Measurements from ENCODE around the gene ENOX2.

Gene ENOX2

DNA sequence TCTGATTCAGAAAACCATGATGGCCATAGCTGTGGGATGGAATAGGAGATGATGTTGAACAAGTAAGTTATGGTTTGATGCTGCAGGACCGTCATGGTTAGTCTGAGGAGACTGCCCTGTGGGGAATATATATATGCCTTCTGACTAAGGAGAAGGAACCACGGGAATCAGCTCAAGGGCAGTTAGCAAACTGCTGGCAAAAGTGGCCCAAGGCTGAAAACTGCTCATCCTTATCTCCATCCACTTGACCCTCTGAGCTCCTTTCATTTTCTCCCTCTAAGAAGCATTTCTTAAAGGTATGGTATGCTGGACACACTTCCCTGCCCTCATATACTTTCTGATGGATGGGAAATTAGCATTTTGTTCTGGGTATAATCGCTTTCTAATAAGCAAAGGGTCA lies 161.9 kb downstream of the ENOX2 start:
- H3K27ac ChIP-seq, result no peak overlapping the region
- DNase-seq (ENCODE audit: low spot score), result no peak

DNA sequence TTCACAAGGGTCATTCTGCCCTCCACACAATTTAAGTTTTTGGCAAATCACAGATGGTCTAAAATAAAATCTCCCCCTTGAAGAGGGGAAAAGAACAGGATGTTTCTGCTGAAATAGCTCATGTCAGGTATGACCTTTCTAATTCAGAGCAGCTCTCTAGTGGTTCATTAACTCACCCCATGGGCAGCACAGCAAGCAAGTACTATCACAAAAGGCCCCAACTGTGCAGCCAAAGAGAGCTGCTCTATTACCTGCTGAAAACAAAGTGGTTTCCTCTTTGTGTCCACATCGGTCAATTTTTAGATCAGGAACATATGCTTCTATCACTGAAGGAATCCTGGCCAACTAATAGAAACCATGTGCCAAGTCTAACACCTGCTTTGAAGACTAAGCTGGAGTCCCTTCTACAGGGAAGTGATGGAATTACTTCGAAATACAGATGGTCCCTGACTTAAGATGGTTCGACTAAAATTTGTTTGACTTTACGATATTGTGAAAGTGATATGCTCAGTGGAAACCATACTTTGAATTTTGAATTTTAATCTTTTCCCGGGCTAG lies 164.3 kb downstream of the ENOX2 start:
- no peak overlapping the region for H3K27ac ChIP-seq
- DNase-seq (ENCODE audit: low spot score), result no peak
- no peak overlapping the region for H3K4me3 ChIP-seq
- TF ChIP-seq, protein P1, sequence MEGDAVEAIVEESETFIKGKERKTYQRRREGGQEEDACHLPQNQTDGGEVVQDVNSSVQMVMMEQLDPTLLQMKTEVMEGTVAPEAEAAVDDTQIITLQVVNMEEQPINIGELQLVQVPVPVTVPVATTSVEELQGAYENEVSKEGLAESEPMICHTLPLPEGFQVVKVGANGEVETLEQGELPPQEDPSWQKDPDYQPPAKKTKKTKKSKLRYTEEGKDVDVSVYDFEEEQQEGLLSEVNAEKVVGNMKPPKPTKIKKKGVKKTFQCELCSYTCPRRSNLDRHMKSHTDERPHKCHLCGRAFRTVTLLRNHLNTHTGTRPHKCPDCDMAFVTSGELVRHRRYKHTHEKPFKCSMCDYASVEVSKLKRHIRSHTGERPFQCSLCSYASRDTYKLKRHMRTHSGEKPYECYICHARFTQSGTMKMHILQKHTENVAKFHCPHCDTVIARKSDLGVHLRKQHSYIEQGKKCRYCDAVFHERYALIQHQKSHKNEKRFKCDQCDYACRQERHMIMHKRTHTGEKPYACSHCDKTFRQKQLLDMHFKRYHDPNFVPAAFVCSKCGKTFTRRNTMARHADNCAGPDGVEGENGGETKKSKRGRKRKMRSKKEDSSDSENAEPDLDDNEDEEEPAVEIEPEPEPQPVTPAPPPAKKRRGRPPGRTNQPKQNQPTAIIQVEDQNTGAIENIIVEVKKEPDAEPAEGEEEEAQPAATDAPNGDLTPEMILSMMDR (IDR thresholded peaks at IDR 0.05), result no peak

More for the DNA sequence above, 161.9 kb downstream of the ENOX2 start:
- H3K4me3 ChIP-seq, result no peak overlapping the region
- TF ChIP-seq, protein P1 (IDR thresholded peaks at IDR 0.05), result no peak

DNA sequence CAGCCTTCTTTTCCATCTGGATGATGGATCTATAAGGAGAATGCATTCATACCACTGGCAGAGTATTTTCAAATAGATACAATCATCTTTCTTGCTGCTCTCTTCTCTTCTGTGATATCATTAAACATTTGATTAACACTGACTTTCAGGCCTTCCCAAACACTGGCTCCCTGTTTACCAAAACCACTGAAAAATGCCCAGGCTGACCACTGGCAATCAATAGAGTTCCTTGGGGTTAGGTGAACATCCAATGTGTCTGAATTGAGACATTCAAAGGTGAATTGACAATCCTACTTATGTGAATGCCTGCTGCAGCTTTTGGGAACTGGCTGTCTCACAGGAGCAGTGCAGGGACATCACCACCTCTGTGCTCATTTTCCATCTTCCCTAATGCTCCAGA lies 168.3 kb downstream of the ENOX2 start:
- Histone ChIP-seq H3K4me3 (no peak overlapping the region), H3K27ac (no peak overlapping the region)
- TF ChIP-seq, protein P1 (IDR thresholded peaks at IDR 0.05), result no peak
- no peak for DNase-seq (ENCODE audit: low spot score)

DNA sequence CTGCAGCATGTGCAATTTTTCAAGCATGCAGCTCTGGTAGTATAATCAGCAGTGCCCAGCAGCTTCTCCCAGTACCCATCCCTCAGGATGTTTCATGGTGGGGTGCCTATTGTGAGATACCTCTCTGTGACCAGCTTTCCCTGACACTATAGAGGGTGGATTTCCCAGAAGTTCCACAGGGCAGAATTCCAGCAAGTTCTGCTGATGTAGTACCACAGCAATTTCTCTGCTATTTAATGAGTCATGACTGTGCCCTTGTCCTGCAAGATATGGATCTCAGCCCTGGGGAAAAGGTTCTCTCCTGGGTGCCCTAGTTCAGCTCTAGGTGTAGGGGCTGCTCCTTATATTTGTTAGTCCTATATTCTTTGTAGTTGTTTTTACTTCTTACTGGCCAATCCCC lies 174.8 kb downstream of the ENOX2 start:
- no peak overlapping the region for H3K27ac ChIP-seq
- no peak for DNase-seq (ENCODE audit: low spot score)
- TF ChIP-seq, protein P1 (IDR thresholded peaks at IDR 0.05), result no peak
- H3K4me3 ChIP-seq, result no peak overlapping the region

DNA sequence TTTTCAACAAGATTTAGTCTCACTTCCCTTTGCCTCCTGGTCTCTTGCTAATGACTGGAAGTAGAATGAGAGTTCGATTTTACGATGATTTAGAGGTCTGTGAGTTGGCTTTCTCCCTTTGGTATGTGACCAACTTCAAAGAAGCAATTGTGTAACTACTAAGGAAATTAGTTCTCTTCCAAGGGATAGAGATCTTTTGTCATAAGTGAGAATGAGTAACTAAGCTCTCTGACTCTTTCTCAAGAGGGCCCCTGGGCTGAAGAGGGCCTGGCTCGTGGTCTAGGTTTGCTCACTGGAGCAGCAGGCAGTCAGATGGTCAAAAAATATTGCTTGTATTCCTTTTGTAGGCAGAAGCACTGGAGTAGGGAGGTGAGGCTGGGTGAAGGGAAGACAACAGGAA lies 176.3 kb downstream of the ENOX2 start:
- TF ChIP-seq, protein P1 (IDR thresholded peaks at IDR 0.05), result no peak
- Histone ChIP-seq H3K27ac (no peak overlapping the region), H3K4me3 (no peak overlapping the region)
- no peak for DNase-seq (ENCODE audit: low spot score)

DNA sequence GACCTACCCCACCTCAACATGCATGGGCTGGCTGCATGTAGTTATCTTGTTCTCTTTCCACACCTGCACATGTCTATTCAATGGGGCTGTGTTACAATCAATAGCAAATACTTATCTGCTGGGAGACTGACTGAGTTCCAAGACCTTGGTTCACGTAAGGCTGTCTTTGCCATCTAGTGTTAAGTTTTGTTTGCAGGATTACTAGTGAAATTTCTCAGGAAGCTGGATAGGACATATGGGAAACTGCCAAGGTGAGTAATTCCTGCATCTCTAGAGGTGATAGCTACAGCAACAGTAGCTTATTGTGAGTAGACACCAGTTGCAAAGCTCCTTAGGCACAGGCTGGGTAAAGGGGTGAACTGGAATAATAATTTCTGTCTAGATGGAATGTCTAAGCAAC lies 177.5 kb downstream of the ENOX2 start:
- no peak for DNase-seq (ENCODE audit: low spot score)
- TF ChIP-seq, protein P1 (IDR thresholded peaks at IDR 0.05), result no peak
- no peak overlapping the region for H3K4me3 ChIP-seq
- no peak overlapping the region for H3K27ac ChIP-seq

DNA sequence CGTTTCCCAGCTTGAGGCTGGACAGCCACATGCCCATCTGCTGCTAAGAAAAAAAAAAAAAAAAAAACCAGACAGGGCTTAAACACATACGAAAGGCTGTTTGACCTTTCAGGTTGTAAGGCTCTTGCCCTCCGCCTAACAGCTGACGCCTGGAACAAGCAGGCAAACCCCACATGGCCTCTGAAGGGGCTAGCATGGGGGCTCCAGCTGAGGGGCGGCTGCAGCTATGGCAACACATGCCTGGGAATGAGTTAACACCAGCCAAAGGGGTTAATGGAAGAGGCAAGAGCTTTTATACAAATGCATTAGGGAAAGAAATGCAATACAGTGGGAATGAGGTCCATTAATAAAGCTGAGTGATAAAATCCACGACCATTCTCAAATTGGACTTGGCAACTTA lies 183.6 kb downstream of the ENOX2 start:
- TF ChIP-seq, protein P1 (IDR thresholded peaks at IDR 0.05), result no peak
- no peak for DNase-seq (ENCODE audit: low spot score)
- no peak overlapping the region for H3K27ac ChIP-seq
- H3K4me3 ChIP-seq, result no peak overlapping the region
